Cardiac fibroblast (primary cell): ENCODE data around the gene VAV2.
"Not testable (repeated sequence)": the region's sequence is repeated elsewhere in the genome, so short reads cannot be mapped to it uniquely, and the experiment has no call there.

ENCODE experiments used
- DNase-seq, 2 donors: peaks; one replicate each; pipeline versions ENCODE4 v3.0.0 to v3.0.0-alpha.2; 2010; ENCODE audit warnings: low read depth in 2 of 2
- H3K4me3 ChIP-seq, 2 donors: replicated peaks in 1 of 2; 1 replicate in 1 of 2; 2 replicates in 1 of 2; pipeline ENCODE4 v1.5.1; 2011; ENCODE audit warnings: low read depth in 2 of 2, low read length in 2 of 2, mild to moderate bottlenecking in 2 of 2, moderate library complexity in 1 of 2
- TF ChIP-seq, protein P1 (sequence below): IDR thresholded peaks from one replicate; pipeline ENCODE4 v1.5.1; 2011; ENCODE audit warnings: low read depth, mild to moderate bottlenecking, low read length, inconsistent platforms

Gene VAV2

DNA sequence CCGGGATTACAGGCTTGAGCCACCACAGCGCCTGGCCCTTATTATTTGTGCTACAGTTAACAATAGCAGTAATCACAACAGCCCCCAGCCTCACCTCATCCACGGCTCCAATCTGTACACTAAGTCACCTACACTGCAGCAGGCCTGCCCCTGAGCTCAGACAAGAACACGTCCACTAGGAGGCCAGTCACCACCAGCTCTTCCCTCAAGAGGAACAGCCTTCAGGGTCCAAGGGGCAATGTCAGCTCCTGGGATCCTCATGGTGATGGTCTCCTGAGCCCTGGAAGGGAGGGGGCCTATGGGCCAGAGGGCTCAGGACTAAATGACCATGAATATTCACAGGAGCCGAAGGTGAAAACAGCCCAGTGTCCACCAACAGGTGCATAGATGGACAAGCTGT lies 67.7 kb downstream of the VAV2 start:
- DNase-seq: no peak
- H3K4me3 ChIP-seq: no peak overlapping the region

DNA sequence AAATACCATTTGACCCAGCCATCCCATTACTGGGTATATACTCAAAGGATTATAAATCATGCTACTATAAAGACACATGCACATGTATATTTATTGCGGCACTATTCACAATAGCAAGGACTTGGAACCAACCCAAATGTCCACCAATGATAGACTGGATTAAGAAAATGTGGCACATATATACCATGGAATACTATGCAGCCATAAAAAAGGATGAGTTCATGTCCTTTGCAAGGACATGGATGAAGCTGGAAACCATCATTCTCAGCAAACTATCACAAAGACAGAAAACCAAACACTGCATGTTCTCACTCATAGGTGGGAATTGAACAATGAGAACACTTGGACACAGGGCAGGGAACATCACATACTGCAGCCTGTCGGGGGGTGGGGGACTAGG lies 68.5 kb downstream of the VAV2 start:
- DNase-seq: not testable (repeated sequence)

More for the DNA sequence above, 67.7 kb downstream of the VAV2 start:
- TF ChIP-seq, protein P1, sequence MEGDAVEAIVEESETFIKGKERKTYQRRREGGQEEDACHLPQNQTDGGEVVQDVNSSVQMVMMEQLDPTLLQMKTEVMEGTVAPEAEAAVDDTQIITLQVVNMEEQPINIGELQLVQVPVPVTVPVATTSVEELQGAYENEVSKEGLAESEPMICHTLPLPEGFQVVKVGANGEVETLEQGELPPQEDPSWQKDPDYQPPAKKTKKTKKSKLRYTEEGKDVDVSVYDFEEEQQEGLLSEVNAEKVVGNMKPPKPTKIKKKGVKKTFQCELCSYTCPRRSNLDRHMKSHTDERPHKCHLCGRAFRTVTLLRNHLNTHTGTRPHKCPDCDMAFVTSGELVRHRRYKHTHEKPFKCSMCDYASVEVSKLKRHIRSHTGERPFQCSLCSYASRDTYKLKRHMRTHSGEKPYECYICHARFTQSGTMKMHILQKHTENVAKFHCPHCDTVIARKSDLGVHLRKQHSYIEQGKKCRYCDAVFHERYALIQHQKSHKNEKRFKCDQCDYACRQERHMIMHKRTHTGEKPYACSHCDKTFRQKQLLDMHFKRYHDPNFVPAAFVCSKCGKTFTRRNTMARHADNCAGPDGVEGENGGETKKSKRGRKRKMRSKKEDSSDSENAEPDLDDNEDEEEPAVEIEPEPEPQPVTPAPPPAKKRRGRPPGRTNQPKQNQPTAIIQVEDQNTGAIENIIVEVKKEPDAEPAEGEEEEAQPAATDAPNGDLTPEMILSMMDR: no peak

DNA sequence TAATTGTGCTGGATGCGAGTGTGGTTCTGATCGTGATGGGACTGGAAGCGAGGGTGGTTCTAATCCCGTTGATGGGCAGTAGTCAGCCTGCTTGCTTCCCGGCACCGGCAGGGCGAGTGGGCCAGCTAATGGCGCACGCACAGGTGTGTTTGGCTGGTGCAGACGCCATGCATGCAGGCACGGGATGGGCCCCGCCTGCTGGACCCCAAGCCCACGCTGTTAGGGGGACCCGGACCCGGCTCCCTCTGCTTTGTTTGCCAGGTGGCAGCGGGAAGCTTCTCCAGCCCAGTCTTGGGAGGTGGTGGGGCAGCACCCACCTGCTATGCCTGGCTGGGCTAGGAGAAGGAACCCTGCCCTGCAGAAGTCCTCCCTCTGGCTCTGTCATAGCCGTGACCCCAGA lies 70.3 kb downstream of the VAV2 start:
- no peak for DNase-seq
- TF ChIP-seq, protein P1: no peak
- H3K4me3 ChIP-seq: no peak overlapping the region

More for the DNA sequence above, 68.5 kb downstream of the VAV2 start:
- not testable (repeated sequence) for H3K4me3 ChIP-seq

DNA sequence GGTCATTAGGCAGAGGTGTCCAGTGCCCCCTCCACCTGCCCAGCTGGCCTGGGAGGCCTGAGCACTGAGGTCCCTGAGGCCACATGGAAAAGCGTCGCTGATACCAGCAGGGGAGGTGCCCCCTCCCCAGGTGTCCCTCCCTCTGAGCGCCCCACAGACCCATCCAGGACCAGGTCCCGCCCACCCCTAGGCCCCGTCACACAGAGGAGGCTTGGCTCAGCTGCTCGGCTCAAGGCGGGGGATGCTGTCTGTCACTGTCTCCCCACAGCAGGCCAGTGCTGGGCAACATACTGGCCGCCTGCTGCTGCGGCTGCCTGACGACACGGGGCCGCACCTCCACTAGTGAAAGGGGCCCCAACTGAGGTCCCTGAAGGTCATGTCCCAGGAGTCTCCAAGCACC lies 71.7 kb downstream of the VAV2 start:
- no peak overlapping the region for H3K4me3 ChIP-seq
- TF ChIP-seq, protein P1: no peak
- no peak for DNase-seq

DNA sequence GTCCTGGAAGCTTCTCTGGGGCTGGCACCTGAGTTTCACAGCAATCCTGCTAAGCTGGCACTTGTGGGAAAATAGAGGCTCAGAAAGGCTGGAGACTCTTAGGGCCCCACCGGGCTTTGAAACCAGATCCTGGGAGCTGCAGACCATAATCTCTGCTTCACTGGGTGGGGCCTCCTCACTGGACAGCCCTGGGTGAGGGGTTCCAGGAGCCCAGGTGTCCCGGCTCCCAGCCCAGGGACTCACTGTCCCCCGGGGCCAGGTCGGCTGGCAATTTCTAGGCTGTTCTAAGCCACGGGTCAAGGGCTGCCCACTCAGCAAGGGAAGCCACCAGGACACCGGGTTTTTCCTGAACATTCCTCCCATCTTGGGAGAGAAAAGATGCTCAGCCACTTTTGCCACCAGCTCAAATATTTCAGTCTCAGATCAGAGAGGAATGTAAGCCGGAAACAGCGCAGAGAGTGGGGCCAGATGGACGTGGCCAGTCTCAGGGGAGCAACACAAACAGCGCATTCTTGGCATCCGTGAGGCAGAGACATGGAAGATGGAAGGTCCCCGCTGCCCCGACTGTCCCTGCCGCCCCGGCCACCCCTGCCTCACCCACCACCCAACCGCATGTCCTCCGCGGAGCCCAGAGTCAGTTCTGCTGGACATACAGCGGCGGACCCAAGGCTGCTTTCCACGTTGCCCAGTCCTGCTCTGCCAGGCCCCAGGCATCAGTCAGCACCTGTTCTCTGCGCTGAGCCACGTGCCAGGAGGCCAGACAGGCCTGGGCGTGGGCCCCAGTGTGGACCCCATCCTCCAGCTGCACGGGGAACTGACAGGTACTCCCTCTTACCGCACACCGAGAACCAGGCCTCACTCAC lies 72.6 kb downstream of the VAV2 start:
- no peak overlapping the region for H3K4me3 ChIP-seq
- TF ChIP-seq, protein P1: no peak
- peak; percentile 60 for DNase-seq

DNA sequence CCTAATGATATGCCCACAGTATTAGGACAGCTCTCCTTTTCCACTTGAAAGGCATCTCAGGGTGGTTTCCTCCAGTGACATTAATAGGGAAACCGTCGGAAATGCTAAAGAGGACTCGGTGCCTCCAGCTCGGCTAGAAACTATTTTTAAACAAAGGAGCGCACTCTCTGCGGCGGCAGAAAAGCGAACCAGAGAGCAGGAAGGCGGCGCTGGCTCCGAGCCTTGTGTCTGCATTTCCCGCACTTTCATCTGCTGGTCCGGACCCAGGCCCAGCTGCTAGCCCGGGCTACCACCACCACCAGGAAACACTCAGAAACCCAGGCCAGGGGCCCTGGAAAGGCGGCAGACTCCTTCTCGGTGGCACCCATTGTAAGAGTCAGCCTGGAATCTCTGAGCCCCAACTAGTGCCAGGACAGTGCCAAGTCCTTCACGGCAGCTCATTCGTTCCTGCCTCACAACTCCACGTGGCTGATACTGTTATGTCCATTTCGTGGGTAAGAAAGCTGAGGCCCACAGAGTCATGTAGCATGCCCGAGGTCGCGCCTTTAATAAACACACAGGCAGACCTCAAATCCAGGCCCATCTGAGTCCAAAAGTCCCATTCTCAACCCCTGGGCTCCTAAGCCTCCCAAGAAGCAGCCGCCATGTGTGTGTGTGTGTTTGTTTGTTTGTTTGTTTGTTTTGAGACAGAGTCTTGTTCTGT lies 73.9 kb downstream of the VAV2 start:
- no peak for DNase-seq
- H3K4me3 ChIP-seq: no peak overlapping the region
- TF ChIP-seq, protein P1: no peak

DNA sequence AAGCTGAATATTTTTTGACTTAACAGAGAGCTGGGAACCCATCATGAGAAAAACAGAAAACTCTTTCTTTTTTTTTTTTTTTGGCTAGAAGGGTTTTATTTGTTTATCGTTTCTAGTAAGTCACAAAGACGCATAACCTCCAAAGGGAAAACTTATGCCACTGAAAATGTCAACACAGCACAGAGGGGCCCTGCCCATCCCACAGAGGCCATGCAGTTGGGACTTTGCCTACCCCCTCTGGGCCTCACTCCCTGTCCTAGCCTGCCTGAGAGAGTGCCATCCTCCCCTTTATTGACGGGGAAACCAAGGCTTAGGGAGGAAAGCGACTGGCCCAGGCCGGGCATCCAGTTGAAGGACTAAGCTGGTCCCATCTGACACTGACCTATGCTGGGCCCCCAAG lies 74.7 kb downstream of the VAV2 start:
- DNase-seq: no peak
- no peak overlapping the region for H3K4me3 ChIP-seq

More for the DNA sequence above, 74.7 kb downstream of the VAV2 start:
- TF ChIP-seq, protein P1: no peak
